ENCODE measurements around the gene RIMKLB. TPM values are rescaled to one million over a fixed set of nuclear protein-coding genes. Genes with fewer than 3 reads are reported as not detected.

Gene RIMKLB
- total and polyA plus RNA-seq, 2 of the 8 experiments (the other 6 are each of a cell fraction or from before 2014, with no cell fraction given) = 37.8 to 78.2 TPM

- Histone ChIP-seq H2BK20ac (ENCODE audit: low read length) (no peak overlapping the region), H3K4ac (replicated peaks; ENCODE audit: insufficient read length, low read depth, low read length) (no peak overlapping the region), H2BK120ac (replicated peaks; ENCODE audit: low read depth, low read length) (no peak overlapping the region), H4K20me1 (replicated peaks in 1 of 2; ENCODE audit: control insufficient read depth in 1 of 2, insufficient read depth in 2 of 2, low read length in 2 of 2) (no peaks in the 10 kb centered on the region), H4K5ac (ENCODE audit: insufficient read length, low read depth, low read length) (no peak overlapping the region), H3K27ac (ENCODE audit: low read depth, low read length) (no peak overlapping the region), H3K9ac (replicated peaks in 1 of 4; ENCODE audit: extremely low read depth in 1 of 4, low read depth in 3 of 4, low read length in 3 of 4) (no peak overlapping the region), H2AK5ac (ENCODE audit: low read depth, low read length) (no peak overlapping the region), H2BK12ac (ENCODE audit: low read depth, low read length) (no peak overlapping the region), H3K9me3 (ENCODE audit: insufficient read depth in 2 of 2, low read depth in 1 of 2, low read length in 1 of 2) (peaks cover 0 to 6% of the 10 kb centered on the region in 2 experiments; a peak in 1 of 4 replicates), H3K4me1 (replicated peaks in 1 of 4; ENCODE audit: control insufficient read depth in 3 of 4, insufficient read depth in 4 of 4, low read length in 3 of 4) (no peaks in the 10 kb centered on the region), H3K79me2 (ENCODE audit: control insufficient read depth in 1 of 2, insufficient read depth in 2 of 2, low read length in 2 of 2) (no peaks in the 10 kb centered on the region), H3K14ac (ENCODE audit: insufficient read length) (no peak overlapping the region), H2AFZ (ENCODE audit: low read length) (peak overlapping the region; percentile 79; the same call in 1 of the 2 replicates), H2BK5ac (ENCODE audit: low read depth, low read length) (no peak overlapping the region), H3K23me2 (ENCODE audit: low read depth, low read length) (no peaks in the 10 kb centered on the region), H3K27me3 (replicated peaks in 1 of 4; ENCODE audit: control insufficient read depth in 3 of 4, extremely low read depth in 1 of 4, insufficient read depth in 3 of 4, low read length in 3 of 4) (no peaks in the 10 kb centered on the region), H4K8ac (ENCODE audit: extremely low read depth, insufficient read depth, low read length) (no peak overlapping the region), H3K4me3 (ENCODE audit: extremely low read depth in 1 of 4, insufficient read depth in 2 of 4, low read depth in 3 of 4, low read length in 4 of 4) (no peak overlapping the region), H3K36me3 (ENCODE audit: control insufficient read depth in 2 of 4, insufficient read depth in 4 of 4, low read length in 3 of 4) (no peaks in the 10 kb centered on the region), H2BK15ac (ENCODE audit: low read length) (no peak overlapping the region), H3K18ac (ENCODE audit: extremely low read depth, low read length) (no peak overlapping the region), H4K91ac (replicated peaks; ENCODE audit: insufficient read length, low read length) (no peak overlapping the region), H3K56ac (replicated peaks; ENCODE audit: insufficient read length, low read depth, low read length) (no peak overlapping the region), H3K23ac (ENCODE audit: insufficient read length) (no peak overlapping the region), H3K4me2 (ENCODE audit: insufficient read depth in 1 of 2, low read depth in 2 of 2, low read length in 2 of 2) (no peak overlapping the region), H3K79me1 (ENCODE audit: low read depth, low read length) (no peaks in the 10 kb centered on the region)
- FAIRE-seq = no peak
- ChIA-PET CTCF (ENCODE audit: partially characterized antibody) (interaction anchor here (1.0 to 3.7 kb wide), 6 partner anchors 9 to 161 kb away, joined by 3 to 20 read pairs (median 4); no protein-coding TSS in a partner anchor), POLR2A (ENCODE audit: partially characterized antibody) (interaction anchor here (1.2 to 1.5 kb wide), 2 partner anchors 9 to 28 kb away, joined by 3 to 5 read pairs; no protein-coding TSS in a partner anchor)
- no peak for DNase-seq (ENCODE audit: low read depth in 1 of 2, low spot score in 2 of 2)
- WGBS, 2 experiments (ENCODE audit: extremely low coverage in 1 of 2, insufficient coverage in 1 of 2, insufficient read length in 1 of 2, insufficient replicate concordance in 2 of 2, low coverage in 1 of 2, low lambda C conversion rate in 2 of 2, missing lambda C conversion rate in 1 of 2) = 89% methylated on average over 2 of the region's 2 CpGs; no CpG with 5 or more reads in 1 of the 2 experiments
- TF ChIP-seq KDM5A (IDR thresholded peaks at IDR 0.05; ENCODE audit: low read length) (no peak), NRF1 (IDR thresholded peaks at IDR 0.05; ENCODE audit: low read depth, low read length) (no peak), GTF2F1 (IDR thresholded peaks at IDR 0.05; ENCODE audit: borderline replicate concordance, low read depth, low read length) (no peak), CREB1 (IDR thresholded peaks at IDR 0.05) (no peak), KDM1A (IDR thresholded peaks at IDR 0.05; ENCODE audit: borderline replicate concordance, low read length) (no peak), CHD2 (IDR thresholded peaks at IDR 0.05; ENCODE audit: low read length) (no peak)
Measured at GRCh38 chr12:8668441-8668840, 29.4 kb upstream of the RIMKLB start.

All from H1 (cell line).